HEK293 (cell line): ENCODE data around the gene FSTL4.

Experiments
- CTCF ChIA-PET: fragments of 350-600 bp; formaldehyde crosslinking; extraction: SDS; loops from one replicate; lab custom pipeline; 2021; ENCODE audit warnings: antibody characterized with exemption; lab: Yijun Ruan, JAX
- POLR2A ChIA-PET: fragments of 300-600 bp; formaldehyde crosslinking; extraction: SDS; loops from one replicate; lab custom pipeline; 2020; ENCODE audit warnings: antibody characterized with exemption, inconsistent platforms; lab: Yijun Ruan, JAX
- H3K27ac ChIP-seq: fragments of 200-500 bp; sonication (Bioruptor generic); 2 replicates; pipeline ENCODE4 v1.5.1; 2014; ENCODE audit warnings: low read depth, low read length, control low read depth, inconsistent platforms; ENCODE audit errors: extremely low read depth
- H3K36me3 ChIP-seq, 2 experiments: fragments of 200-500 bp in 1 of 2; sonication (Bioruptor generic) in 1 of 2; 1 replicate in 1 of 2; 2 replicates in 1 of 2; pipeline ENCODE4 v1.5.1; 2014 to 2017; ENCODE audit warnings: inconsistent platforms in 2 of 2, low read length in 2 of 2; ENCODE audit not compliant: control insufficient read depth in 2 of 2, insufficient read depth in 1 of 2
- H3K4me1 ChIP-seq: fragments of 200-500 bp; sonication (Bioruptor generic); 2 replicates; pipeline ENCODE4 v1.5.1; 2014; ENCODE audit warnings: mild to moderate bottlenecking, low read length, inconsistent platforms; ENCODE audit not compliant: control insufficient read depth, insufficient read depth
- H3K4me3 ChIP-seq: 2 replicates; pipeline ENCODE4 v1.5.1; 2011; ENCODE audit warnings: low read depth, mild to moderate bottlenecking, control low read depth, low read length, moderate library complexity
- H3K9me3 ChIP-seq: fragments of 200-500 bp; sonication (Bioruptor generic); 2 replicates; pipeline ENCODE4 v1.5.1; 2014; ENCODE audit warnings: low read depth, low read length, inconsistent platforms; ENCODE audit not compliant: control insufficient read depth, insufficient read depth
- BCL11A ChIP-seq: fragments of 450-650 bp; formaldehyde crosslinking; IDR thresholded peaks from 2 replicates; pipeline ENCODE4 v1.5.1; 2016; ENCODE audit warnings: low read depth, missing biosample characterization, missing genetic modification characterization
- BCL11B ChIP-seq: fragments of 450-650 bp; formaldehyde crosslinking; IDR thresholded peaks from 2 replicates; pipeline ENCODE4 v1.5.1; 2016; ENCODE audit warnings: low read depth, missing biosample characterization, missing genetic modification characterization
- GLIS2 ChIP-seq: fragments of 450-650 bp; formaldehyde crosslinking; IDR thresholded peaks from 2 replicates; pipeline ENCODE4 v1.5.1; 2016; ENCODE audit warnings: missing biosample characterization, missing genetic modification characterization
- KLF10 ChIP-seq: fragments of 450-650 bp; IDR thresholded peaks from 2 replicates; pipeline ENCODE4 v1.5.1; 2018; ENCODE audit warnings: missing biosample characterization, mild to moderate bottlenecking, missing genetic modification characterization
- SCRT2 ChIP-seq: fragments of 450-650 bp; formaldehyde crosslinking; IDR thresholded peaks from 2 replicates; pipeline ENCODE4 v1.5.1; 2016; ENCODE audit warnings: missing biosample characterization, missing genetic modification characterization
- SETDB1 ChIP-seq: IDR thresholded peaks from one replicate; pipeline ENCODE4 v1.6.1; 2017; ENCODE audit warnings: mild to moderate bottlenecking, low read length, moderate library complexity, mixed read lengths; ENCODE audit not compliant: insufficient read length
- ZBTB48 ChIP-seq: fragments of 450-650 bp; formaldehyde crosslinking; IDR thresholded peaks from 2 replicates; pipeline ENCODE4 v1.5.1; 2016; ENCODE audit warnings: missing biosample characterization, missing genetic modification characterization
- ZNF140 ChIP-seq: fragments of 450-650 bp; formaldehyde crosslinking; IDR thresholded peaks from 2 replicates; pipeline ENCODE4 v1.5.1; 2016; ENCODE audit warnings: missing biosample characterization, missing genetic modification characterization
- ZNF221 ChIP-seq: fragments of 450-650 bp; formaldehyde crosslinking; IDR thresholded peaks from 2 replicates; pipeline ENCODE4 v1.5.1; 2017; ENCODE audit warnings: missing biosample characterization, missing genetic modification characterization, borderline replicate concordance
- ZNF37A ChIP-seq: fragments of 450-650 bp; IDR thresholded peaks from 2 replicates; pipeline ENCODE4 v1.5.1; 2018; ENCODE audit warnings: missing biosample characterization, missing genetic modification characterization
- ZNF426 ChIP-seq: fragments of 450-650 bp; formaldehyde crosslinking; IDR thresholded peaks from 2 replicates; pipeline ENCODE4 v1.5.1; 2017; ENCODE audit warnings: missing biosample characterization, missing genetic modification characterization, mild to moderate bottlenecking, inconsistent platforms, moderate library complexity
- ZNF501 ChIP-seq: fragments of 450-650 bp; formaldehyde crosslinking; IDR thresholded peaks from 2 replicates; pipeline ENCODE4 v1.5.1; 2016; ENCODE audit warnings: missing biosample characterization, missing genetic modification characterization
- ZNF585B ChIP-seq: fragments of 450-650 bp; formaldehyde crosslinking; IDR thresholded peaks from 2 replicates; pipeline ENCODE4 v1.5.1; 2016; ENCODE audit warnings: missing biosample characterization, missing genetic modification characterization
- ZNF654 ChIP-seq: fragments of 450-650 bp; formaldehyde crosslinking; IDR thresholded peaks from 2 replicates; pipeline ENCODE4 v1.5.1; 2016; ENCODE audit warnings: low read depth, missing biosample characterization, missing genetic modification characterization
- ZNF791 ChIP-seq: fragments of 450-650 bp; formaldehyde crosslinking; IDR thresholded peaks from 2 replicates; pipeline ENCODE4 v1.5.1; 2016; ENCODE audit warnings: missing biosample characterization, missing genetic modification characterization
- ZNF792 ChIP-seq: fragments of 450-650 bp; formaldehyde crosslinking; IDR thresholded peaks from 2 replicates; pipeline ENCODE4 v1.5.1; 2016; ENCODE audit warnings: missing biosample characterization, missing genetic modification characterization
- ZNF837 ChIP-seq: fragments of 450-650 bp; formaldehyde crosslinking; IDR thresholded peaks from 2 replicates; pipeline ENCODE4 v1.5.1; 2016; ENCODE audit warnings: missing biosample characterization, missing genetic modification characterization
- TF ChIP-seq, protein P1 (sequence below): fragments of 450-650 bp; formaldehyde crosslinking; IDR thresholded peaks from 2 replicates; pipeline ENCODE4 v1.5.1; 2017; ENCODE audit warnings: missing biosample characterization, missing genetic modification characterization
- TF ChIP-seq, protein P2 (sequence below): IDR thresholded peaks from 2 replicates; pipeline ENCODE4 v1.6.1; 2011; ENCODE audit warnings: mild to moderate bottlenecking, low read depth, low read length, borderline replicate concordance
- TF ChIP-seq, protein P3 (sequence below): fragments of 450-650 bp; formaldehyde crosslinking; IDR thresholded peaks from 2 replicates; pipeline ENCODE4 v1.5.1; 2016; ENCODE audit warnings: missing biosample characterization, missing genetic modification characterization
- TF ChIP-seq, protein P4 (sequence below): fragments of 450-650 bp; formaldehyde crosslinking; IDR thresholded peaks from 2 replicates; pipeline ENCODE4 v1.5.1; 2016; ENCODE audit warnings: missing biosample characterization, missing genetic modification characterization
- TF ChIP-seq, protein P5 (sequence below): fragments of 450-650 bp; formaldehyde crosslinking; conservative IDR thresholded peaks from 2 replicates; pipeline ENCODE4 v1.5.1; 2016; ENCODE audit warnings: low read depth, missing biosample characterization, missing genetic modification characterization

Gene FSTL4

DNA sequence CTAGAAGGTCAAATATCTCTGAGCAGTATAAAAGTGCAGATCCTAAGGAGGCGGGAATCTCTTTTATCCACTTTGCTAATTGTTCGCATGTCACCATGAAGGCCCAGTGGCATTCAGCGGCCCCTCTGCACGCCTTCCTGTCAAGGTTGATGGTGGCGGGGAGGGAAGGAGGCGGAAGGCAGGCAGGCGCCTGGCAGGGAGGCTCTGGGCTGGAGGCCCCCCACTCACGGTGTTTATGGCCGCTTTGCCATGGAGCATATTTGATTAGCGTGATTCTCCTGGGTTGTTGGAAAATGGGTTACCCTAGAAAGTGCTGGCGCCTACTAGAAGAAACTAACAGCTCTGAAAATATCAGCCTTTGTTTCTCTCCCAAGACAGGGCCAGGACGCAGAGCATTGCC is 209.6 kb downstream of the FSTL4 start:
- no peaks in the 10 kb centered on the region for H3K9me3 ChIP-seq
- H3K36me3 ChIP-seq, result no peaks in the 10 kb centered on the region
- no peak overlapping the region for H3K27ac ChIP-seq
- H3K4me3 ChIP-seq, result no peak overlapping the region
- ChIA-PET CTCF (no interaction called here), POLR2A (no interaction called here)
- TF ChIP-seq ZNF585B (tag by site-specific recombination) (no peak), ZNF140 (tag by site-specific recombination) (no peak), ZNF837 (tag by site-specific recombination) (no peak), ZNF792 (tag by site-specific recombination) (no peak), KLF10 (tag by site-specific recombination) (no peak), ZNF791 (no peak), ZNF37A (tag by site-specific recombination) (no peak)
- TF ChIP-seq, protein P1, sequence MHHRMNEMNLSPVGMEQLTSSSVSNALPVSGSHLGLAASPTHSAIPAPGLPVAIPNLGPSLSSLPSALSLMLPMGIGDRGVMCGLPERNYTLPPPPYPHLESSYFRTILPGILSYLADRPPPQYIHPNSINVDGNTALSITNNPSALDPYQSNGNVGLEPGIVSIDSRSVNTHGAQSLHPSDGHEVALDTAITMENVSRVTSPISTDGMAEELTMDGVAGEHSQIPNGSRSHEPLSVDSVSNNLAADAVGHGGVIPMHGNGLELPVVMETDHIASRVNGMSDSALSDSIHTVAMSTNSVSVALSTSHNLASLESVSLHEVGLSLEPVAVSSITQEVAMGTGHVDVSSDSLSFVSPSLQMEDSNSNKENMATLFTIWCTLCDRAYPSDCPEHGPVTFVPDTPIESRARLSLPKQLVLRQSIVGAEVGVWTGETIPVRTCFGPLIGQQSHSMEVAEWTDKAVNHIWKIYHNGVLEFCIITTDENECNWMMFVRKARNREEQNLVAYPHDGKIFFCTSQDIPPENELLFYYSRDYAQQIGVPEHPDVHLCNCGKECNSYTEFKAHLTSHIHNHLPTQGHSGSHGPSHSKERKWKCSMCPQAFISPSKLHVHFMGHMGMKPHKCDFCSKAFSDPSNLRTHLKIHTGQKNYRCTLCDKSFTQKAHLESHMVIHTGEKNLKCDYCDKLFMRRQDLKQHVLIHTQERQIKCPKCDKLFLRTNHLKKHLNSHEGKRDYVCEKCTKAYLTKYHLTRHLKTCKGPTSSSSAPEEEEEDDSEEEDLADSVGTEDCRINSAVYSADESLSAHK (tag by site-specific recombination), result no peak
- H3K4me1 ChIP-seq, result no peaks in the 10 kb centered on the region

DNA sequence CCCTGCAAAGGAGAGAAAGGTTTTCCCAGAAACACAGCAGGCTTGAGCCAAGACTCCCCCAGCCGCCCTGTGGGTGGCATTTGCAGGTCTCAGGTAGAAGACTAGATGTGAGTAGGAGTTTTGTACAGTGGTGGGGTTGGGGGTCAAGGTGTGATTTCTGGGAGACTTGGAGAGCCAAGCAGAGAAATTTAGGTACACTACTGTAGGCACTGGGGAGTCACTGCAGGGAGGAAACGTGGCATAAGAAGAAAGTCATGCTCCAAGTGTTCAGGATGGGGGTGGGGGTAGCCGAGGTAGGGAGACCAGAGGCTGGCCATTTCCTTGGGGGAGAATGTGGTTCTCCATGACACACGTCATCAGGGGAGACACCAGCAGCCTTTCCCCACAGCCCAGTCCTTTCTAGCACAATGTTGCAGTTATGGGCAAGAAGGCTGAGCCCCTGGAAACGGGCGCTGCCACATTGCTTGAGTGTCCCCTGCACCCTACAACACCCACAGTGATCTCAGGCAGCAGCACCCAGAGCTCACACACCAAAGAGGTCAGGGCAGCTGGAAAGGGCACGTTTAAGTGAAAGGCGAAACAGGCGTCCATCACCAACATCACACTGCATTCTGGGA is 210.5 kb downstream of the FSTL4 start:
- Histone ChIP-seq H3K4me1 (no peaks in the 10 kb centered on the region), H3K36me3 (no peaks in the 10 kb centered on the region), H3K9me3 (no peaks in the 10 kb centered on the region), H3K27ac (no peak overlapping the region), H3K4me3 (no peak overlapping the region)
- ChIA-PET POLR2A (no interaction called here), CTCF (interaction anchor here (1.1 kb wide), 1 partner anchor 22 kb away, joined by 4 read pairs; no protein-coding TSS in a partner anchor)
- TF ChIP-seq, protein P2, sequence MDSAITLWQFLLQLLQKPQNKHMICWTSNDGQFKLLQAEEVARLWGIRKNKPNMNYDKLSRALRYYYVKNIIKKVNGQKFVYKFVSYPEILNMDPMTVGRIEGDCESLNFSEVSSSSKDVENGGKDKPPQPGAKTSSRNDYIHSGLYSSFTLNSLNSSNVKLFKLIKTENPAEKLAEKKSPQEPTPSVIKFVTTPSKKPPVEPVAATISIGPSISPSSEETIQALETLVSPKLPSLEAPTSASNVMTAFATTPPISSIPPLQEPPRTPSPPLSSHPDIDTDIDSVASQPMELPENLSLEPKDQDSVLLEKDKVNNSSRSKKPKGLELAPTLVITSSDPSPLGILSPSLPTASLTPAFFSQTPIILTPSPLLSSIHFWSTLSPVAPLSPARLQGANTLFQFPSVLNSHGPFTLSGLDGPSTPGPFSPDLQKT, result no peak
- no peak for TF ChIP-seq GLIS2 (tag by site-specific recombination)
- TF ChIP-seq, protein P3, sequence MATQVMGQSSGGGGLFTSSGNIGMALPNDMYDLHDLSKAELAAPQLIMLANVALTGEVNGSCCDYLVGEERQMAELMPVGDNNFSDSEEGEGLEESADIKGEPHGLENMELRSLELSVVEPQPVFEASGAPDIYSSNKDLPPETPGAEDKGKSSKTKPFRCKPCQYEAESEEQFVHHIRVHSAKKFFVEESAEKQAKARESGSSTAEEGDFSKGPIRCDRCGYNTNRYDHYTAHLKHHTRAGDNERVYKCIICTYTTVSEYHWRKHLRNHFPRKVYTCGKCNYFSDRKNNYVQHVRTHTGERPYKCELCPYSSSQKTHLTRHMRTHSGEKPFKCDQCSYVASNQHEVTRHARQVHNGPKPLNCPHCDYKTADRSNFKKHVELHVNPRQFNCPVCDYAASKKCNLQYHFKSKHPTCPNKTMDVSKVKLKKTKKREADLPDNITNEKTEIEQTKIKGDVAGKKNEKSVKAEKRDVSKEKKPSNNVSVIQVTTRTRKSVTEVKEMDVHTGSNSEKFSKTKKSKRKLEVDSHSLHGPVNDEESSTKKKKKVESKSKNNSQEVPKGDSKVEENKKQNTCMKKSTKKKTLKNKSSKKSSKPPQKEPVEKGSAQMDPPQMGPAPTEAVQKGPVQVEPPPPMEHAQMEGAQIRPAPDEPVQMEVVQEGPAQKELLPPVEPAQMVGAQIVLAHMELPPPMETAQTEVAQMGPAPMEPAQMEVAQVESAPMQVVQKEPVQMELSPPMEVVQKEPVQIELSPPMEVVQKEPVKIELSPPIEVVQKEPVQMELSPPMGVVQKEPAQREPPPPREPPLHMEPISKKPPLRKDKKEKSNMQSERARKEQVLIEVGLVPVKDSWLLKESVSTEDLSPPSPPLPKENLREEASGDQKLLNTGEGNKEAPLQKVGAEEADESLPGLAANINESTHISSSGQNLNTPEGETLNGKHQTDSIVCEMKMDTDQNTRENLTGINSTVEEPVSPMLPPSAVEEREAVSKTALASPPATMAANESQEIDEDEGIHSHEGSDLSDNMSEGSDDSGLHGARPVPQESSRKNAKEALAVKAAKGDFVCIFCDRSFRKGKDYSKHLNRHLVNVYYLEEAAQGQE (tag by site-specific recombination), result no peak
- TF ChIP-seq ZNF426 (tag by site-specific recombination), result no peak
- TF ChIP-seq SCRT2 (tag by site-specific recombination), result no peak
- TF ChIP-seq BCL11A (tag by site-specific recombination), result no peak
- no peak for TF ChIP-seq ZNF37A (tag by site-specific recombination)
- TF ChIP-seq, protein P4, sequence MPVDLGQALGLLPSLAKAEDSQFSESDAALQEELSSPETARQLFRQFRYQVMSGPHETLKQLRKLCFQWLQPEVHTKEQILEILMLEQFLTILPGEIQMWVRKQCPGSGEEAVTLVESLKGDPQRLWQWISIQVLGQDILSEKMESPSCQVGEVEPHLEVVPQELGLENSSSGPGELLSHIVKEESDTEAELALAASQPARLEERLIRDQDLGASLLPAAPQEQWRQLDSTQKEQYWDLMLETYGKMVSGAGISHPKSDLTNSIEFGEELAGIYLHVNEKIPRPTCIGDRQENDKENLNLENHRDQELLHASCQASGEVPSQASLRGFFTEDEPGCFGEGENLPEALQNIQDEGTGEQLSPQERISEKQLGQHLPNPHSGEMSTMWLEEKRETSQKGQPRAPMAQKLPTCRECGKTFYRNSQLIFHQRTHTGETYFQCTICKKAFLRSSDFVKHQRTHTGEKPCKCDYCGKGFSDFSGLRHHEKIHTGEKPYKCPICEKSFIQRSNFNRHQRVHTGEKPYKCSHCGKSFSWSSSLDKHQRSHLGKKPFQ, result no peak
- no peak for TF ChIP-seq ZBTB48
- TF ChIP-seq ZNF654 (tag by site-specific recombination), result no peak
- TF ChIP-seq BCL11B (tag by site-specific recombination), result no peak
- TF ChIP-seq SETDB1, result no peak
- TF ChIP-seq ZNF221 (tag by site-specific recombination), result no peak
- no peak for TF ChIP-seq ZNF501 (tag by site-specific recombination)
- TF ChIP-seq, protein P5, sequence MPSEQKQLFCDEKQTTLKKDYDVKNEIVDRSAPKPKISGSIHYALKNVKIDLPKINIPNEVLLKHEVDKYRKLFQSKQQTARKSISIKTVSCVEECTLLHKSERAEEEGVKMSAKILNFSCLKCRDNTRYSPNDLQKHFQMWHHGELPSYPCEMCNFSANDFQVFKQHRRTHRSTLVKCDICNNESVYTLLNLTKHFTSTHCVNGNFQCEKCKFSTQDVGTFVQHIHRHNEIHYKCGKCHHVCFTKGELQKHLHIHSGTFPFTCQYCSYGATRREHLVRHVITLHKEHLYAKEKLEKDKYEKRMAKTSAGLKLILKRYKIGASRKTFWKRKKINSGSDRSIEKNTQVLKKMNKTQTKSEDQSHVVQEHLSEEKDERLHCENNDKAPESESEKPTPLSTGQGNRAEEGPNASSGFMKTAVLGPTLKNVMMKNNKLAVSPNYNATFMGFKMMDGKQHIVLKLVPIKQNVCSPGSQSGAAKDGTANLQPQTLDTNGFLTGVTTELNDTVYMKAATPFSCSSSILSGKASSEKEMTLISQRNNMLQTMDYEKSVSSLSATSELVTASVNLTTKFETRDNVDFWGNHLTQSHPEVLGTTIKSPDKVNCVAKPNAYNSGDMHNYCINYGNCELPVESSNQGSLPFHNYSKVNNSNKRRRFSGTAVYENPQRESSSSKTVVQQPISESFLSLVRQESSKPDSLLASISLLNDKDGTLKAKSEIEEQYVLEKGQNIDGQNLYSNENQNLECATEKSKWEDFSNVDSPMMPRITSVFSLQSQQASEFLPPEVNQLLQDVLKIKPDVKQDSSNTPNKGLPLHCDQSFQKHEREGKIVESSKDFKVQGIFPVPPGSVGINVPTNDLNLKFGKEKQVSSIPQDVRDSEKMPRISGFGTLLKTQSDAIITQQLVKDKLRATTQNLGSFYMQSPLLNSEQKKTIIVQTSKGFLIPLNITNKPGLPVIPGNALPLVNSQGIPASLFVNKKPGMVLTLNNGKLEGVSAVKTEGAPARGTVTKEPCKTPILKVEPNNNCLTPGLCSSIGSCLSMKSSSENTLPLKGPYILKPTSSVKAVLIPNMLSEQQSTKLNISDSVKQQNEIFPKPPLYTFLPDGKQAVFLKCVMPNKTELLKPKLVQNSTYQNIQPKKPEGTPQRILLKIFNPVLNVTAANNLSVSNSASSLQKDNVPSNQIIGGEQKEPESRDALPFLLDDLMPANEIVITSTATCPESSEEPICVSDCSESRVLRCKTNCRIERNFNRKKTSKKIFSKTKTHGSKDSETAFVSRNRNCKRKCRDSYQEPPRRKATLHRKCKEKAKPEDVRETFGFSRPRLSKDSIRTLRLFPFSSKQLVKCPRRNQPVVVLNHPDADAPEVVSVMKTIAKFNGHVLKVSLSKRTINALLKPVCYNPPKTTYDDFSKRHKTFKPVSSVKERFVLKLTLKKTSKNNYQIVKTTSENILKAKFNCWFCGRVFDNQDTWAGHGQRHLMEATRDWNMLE (tag by site-specific recombination), result no peak
